CD14-positive monocyte (primary cell): ENCODE results near the gene ODC1. TPM values are rescaled to one million over a fixed set of nuclear protein-coding genes. Genes with fewer than 3 reads are reported as not detected.

Experiments
- DNase-seq, 3 donors: peaks; one replicate each; pipeline ENCODE4 v3.0.0-alpha.2; 2011 to 2022
- H2AFZ ChIP-seq: 2 replicates; pipeline ENCODE4 v1.6.0; 2012; ENCODE audit warnings: mild to moderate bottlenecking, low read depth, low read length, inconsistent platforms; ENCODE audit not compliant: insufficient read depth, poor library complexity, severe bottlenecking
- H3K27ac ChIP-seq, 2 donors: 1 replicate in 1 of 2; 2 replicates in 1 of 2; pipeline ENCODE4 v1.5.1; 2012 to 2013; ENCODE audit warnings: low read length in 2 of 2, control low read depth in 1 of 2, inconsistent platforms in 1 of 2, low read depth in 1 of 2, mild to moderate bottlenecking in 1 of 2
- H3K27me3 ChIP-seq, 2 donors: one replicate each; pipeline versions ENCODE4 v1.6.0 to v1.6.1; 2011 to 2013; ENCODE audit warnings: low read length in 2 of 2; ENCODE audit not compliant: control insufficient read depth in 2 of 2, insufficient read depth in 2 of 2
- H3K36me3 ChIP-seq, 2 donors: replicated peaks in 1 of 2; 1 replicate in 1 of 2; 2 replicates in 1 of 2; pipeline versions ENCODE4 v1.5.1 to v1.6.1; 2012 to 2013; ENCODE audit warnings: low read length in 2 of 2, control low read depth in 1 of 2, inconsistent platforms in 1 of 2, mild to moderate bottlenecking in 1 of 2; ENCODE audit not compliant: insufficient read depth in 2 of 2, control insufficient read depth in 1 of 2
- H3K4me1 ChIP-seq, 2 donors: 1 replicate in 1 of 2; 2 replicates in 1 of 2; pipeline versions ENCODE4 v1.5.1 to v1.6.1; 2012 to 2013; ENCODE audit warnings: low read length in 2 of 2, control low read depth in 1 of 2, inconsistent platforms in 1 of 2, mild to moderate bottlenecking in 1 of 2, moderate library complexity in 1 of 2; ENCODE audit not compliant: insufficient read depth in 2 of 2, control insufficient read depth in 1 of 2
- H3K4me2 ChIP-seq: replicated peaks from 2 replicates; pipeline ENCODE3; 2012; ENCODE audit warnings: low read length, moderate library complexity, mild to moderate bottlenecking; ENCODE audit not compliant: poor library complexity, severe bottlenecking; ENCODE audit errors: extremely low read depth
- H3K4me3 ChIP-seq, 3 experiments: fragments of 200-600 bp in 1 of 3; sonication (generic) in 1 of 3; replicated peaks in 1 of 3; 1 replicate in 2 of 3; 2 replicates in 1 of 3; pipeline ENCODE4 v1.5.1; 2011 to 2013; ENCODE audit warnings: low read length in 3 of 3, mild to moderate bottlenecking in 3 of 3, control low read depth in 2 of 3, low read depth in 2 of 3, inconsistent platforms in 1 of 3, moderate library complexity in 1 of 3
- H3K79me2 ChIP-seq: 2 replicates; pipeline ENCODE4 v1.6.0; 2012; ENCODE audit warnings: mild to moderate bottlenecking, control low read depth, inconsistent platforms, low read length, moderate library complexity; ENCODE audit not compliant: insufficient read depth
- H3K9ac ChIP-seq: 2 replicates; pipeline ENCODE4 v1.6.0; 2017; ENCODE audit warnings: low read length, mild to moderate bottlenecking; ENCODE audit not compliant: insufficient read depth, poor library complexity, severe bottlenecking
- H3K9me3 ChIP-seq, 2 donors: replicated peaks in 1 of 2; 1 replicate in 1 of 2; 2 replicates in 1 of 2; pipeline versions ENCODE4 v1.5.1 to v1.6.1; 2012 to 2013; ENCODE audit warnings: low read length in 2 of 2, control low read depth in 1 of 2; ENCODE audit not compliant: control insufficient read depth in 1 of 2, insufficient read depth in 1 of 2
- H4K20me1 ChIP-seq: 2 replicates; pipeline ENCODE4 v1.6.0; 2012; ENCODE audit warnings: mild to moderate bottlenecking, low read length, control low read depth, moderate library complexity; ENCODE audit not compliant: insufficient read depth
- H3K27ac Mint-ChIP-seq, 7 donors: one replicate each; pipeline ENCODE4 v1.8.0; 2020; ENCODE audit warnings: mild to moderate bottlenecking in 7 of 7, mixed read lengths in 7 of 7, moderate library complexity in 6 of 7, inconsistent platforms in 2 of 7
- H3K27me3 Mint-ChIP-seq, 3 donors: one replicate each; pipeline ENCODE4 v1.8.0; 2021 to 2022; ENCODE audit warnings: low read depth in 3 of 3, mild to moderate bottlenecking in 3 of 3, mixed read lengths in 3 of 3, moderate library complexity in 3 of 3, inconsistent platforms in 1 of 3
- H3K36me3 Mint-ChIP-seq, 2 donors: one replicate each; pipeline ENCODE4 v1.8.0; 2020; ENCODE audit warnings: mixed read lengths in 2 of 2, inconsistent platforms in 1 of 2, mild to moderate bottlenecking in 1 of 2
- H3K4me1 Mint-ChIP-seq: one replicate; pipeline ENCODE4 v1.8.0; 2020; ENCODE audit warnings: mild to moderate bottlenecking, mixed read lengths
- H3K4me3 Mint-ChIP-seq, 2 donors: one replicate each; pipeline ENCODE4 v1.8.0; 2020; ENCODE audit warnings: mild to moderate bottlenecking in 2 of 2, mixed read lengths in 2 of 2, moderate library complexity in 1 of 2
- H3K9me3 Mint-ChIP-seq, 7 donors: one replicate each; pipeline ENCODE4 v1.8.0; 2020 to 2022; ENCODE audit warnings: mixed read lengths in 7 of 7, mild to moderate bottlenecking in 6 of 7, moderate library complexity in 6 of 7, inconsistent platforms in 2 of 7
- WGBS: methylation state at CpG from one replicate; pipeline ENCODE4 v1.1.5; 2013; ENCODE audit warnings: missing lambda C conversion rate; ENCODE audit not compliant: insufficient coverage; 5-methylcytosine and 5-hydroxymethylcytosine counted together
- intact Hi-C, 2 donors: fragments of 100-400 bp; cut with micrococcal nuclease; formaldehyde crosslinking; loops; one replicate each; pipeline versions ENCODE4 v1.15.0 to v1.15.1; 2023
- polyA plus RNA-seq, 3 donors: library from polyadenylated mRNA; depleted of rRNA in 1 of 3; unstranded in 2 of 3; stranded (reverse) in 1 of 3; fragments of 300-500 nt in 2 of 3; fragments of >200 nt in 1 of 3; fragmentation: Illumina TruSeq in 2 of 3; gene quantifications; 1 replicate in 2 of 3; 2 replicates in 1 of 3; pipeline ENCODE4 v1.2.3, GENCODE V29; 2012 to 2021
- TF ChIP-seq, protein P1 (sequence below): fragments of 200-600 bp; IDR thresholded peaks from one replicate; pipeline ENCODE4 v1.8.0; 2022; ENCODE audit warnings: antibody characterized with exemption, mild to moderate bottlenecking

ODC1 gene
- polyA plus RNA-seq, 3 donors, result 22.7 to 27.3 (median 23.6) TPM

- Histone ChIP-seq H3K4me2 (no peak overlapping the region), H3K79me2 (no peaks in the 10 kb centered on the region), H3K4me1 (no peaks in the 10 kb centered on the region), H2AFZ (no peak overlapping the region), H3K27ac (no peak overlapping the region), H3K9me3 (no peaks in the 10 kb centered on the region), H3K36me3 (peaks cover 76 to 85% of the 10 kb centered on the region in 2 donors), H3K4me3 (no peak overlapping the region), H3K9ac (no peak overlapping the region), H3K27me3 (no peaks in the 10 kb centered on the region), H4K20me1 (peaks cover 15% of the 10 kb centered on the region)
- H3K4me1 Mint-ChIP-seq, result no peaks in the 10 kb centered on the region
- TF ChIP-seq, protein P1, sequence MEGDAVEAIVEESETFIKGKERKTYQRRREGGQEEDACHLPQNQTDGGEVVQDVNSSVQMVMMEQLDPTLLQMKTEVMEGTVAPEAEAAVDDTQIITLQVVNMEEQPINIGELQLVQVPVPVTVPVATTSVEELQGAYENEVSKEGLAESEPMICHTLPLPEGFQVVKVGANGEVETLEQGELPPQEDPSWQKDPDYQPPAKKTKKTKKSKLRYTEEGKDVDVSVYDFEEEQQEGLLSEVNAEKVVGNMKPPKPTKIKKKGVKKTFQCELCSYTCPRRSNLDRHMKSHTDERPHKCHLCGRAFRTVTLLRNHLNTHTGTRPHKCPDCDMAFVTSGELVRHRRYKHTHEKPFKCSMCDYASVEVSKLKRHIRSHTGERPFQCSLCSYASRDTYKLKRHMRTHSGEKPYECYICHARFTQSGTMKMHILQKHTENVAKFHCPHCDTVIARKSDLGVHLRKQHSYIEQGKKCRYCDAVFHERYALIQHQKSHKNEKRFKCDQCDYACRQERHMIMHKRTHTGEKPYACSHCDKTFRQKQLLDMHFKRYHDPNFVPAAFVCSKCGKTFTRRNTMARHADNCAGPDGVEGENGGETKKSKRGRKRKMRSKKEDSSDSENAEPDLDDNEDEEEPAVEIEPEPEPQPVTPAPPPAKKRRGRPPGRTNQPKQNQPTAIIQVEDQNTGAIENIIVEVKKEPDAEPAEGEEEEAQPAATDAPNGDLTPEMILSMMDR, result no peak
- 90% methylated on average over 6 of the region's 8 CpGs for WGBS
- no peaks in the 10 kb centered on the region for H3K27me3 Mint-ChIP-seq
- no peak overlapping the region for H3K4me3 Mint-ChIP-seq
- peaks cover 0 to 2% (median 0%) of the 10 kb centered on the region in 7 donors for H3K9me3 Mint-ChIP-seq
- peaks cover 62 to 79% of the 10 kb centered on the region in 2 donors for H3K36me3 Mint-ChIP-seq
- DNase-seq, result no peak
- intact Hi-C loops, result no loop called here
- H3K27ac Mint-ChIP-seq, result no peak overlapping the region
Measured at GRCh38 chr2:10424916-10425505, 23.1 kb downstream of the ODC1 start.

DNA sequence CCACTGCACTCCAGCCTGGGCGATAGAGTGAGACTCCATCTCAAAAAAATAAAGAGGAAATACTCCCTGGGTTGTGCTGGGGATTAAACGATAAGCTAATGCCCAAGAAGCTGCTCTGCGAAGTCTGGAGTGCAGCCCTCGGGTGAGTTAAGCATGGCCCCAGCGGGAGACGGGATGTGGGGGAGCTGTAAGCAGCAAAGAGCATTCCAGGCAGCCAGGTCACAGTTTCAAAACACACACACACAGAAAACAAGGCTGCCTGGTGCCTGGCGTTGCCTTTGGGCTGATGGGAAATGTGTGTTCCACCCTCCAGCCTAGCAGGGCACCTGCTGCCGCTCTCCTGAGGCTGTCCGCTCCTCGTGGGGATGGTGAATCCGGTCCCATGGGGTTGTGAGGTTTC is 24.1 kb downstream of the ODC1 start:
- Histone ChIP-seq H3K79me2 (no peaks in the 10 kb centered on the region), H2AFZ (no peak overlapping the region), H3K9me3 (no peaks in the 10 kb centered on the region), H4K20me1 (peaks cover 15% of the 10 kb centered on the region), H3K36me3 (peaks cover 84 to 94% of the 10 kb centered on the region in 2 donors), H3K27me3 (no peaks in the 10 kb centered on the region), H3K27ac (no peak overlapping the region), H3K4me1 (no peaks in the 10 kb centered on the region), H3K4me2 (no peak overlapping the region), H3K4me3 (no peak overlapping the region), H3K9ac (no peak overlapping the region)
- Mint-ChIP-seq H3K27me3 (no peaks in the 10 kb centered on the region), H3K27ac (no peak overlapping the region), H3K4me1 (no peaks in the 10 kb centered on the region), H3K4me3 (no peak overlapping the region), H3K9me3 (peaks cover 0 to 2% (median 0%) of the 10 kb centered on the region in 7 donors), H3K36me3 (peaks cover 70 to 89% of the 10 kb centered on the region in 2 donors)
- intact Hi-C loops, result no loop called here
- DNase-seq, result no peak
- WGBS, result 87% methylated on average over 6 of the region's 11 CpGs
- TF ChIP-seq, protein P1, result no peak
